HCT116 (cell line): ENCODE results near the gene DUSP18.

ENCODE experiments used
- CEBPB ChIP-seq: IDR thresholded peaks from 2 replicates; pipeline ENCODE4 v1.6.1; 2012; ENCODE audit warnings: low read depth
- EZH2 ChIP-seq: fragments of 200-600 bp; sonication (generic); IDR thresholded peaks from 2 replicates; pipeline ENCODE4 v1.6.1; 2017; ENCODE audit warnings: antibody characterized with exemption, mixed run types
- EZH2phosphoT487 ChIP-seq: fragments of 200-600 bp; IDR thresholded peaks from 2 replicates; pipeline ENCODE4 v1.6.1; 2018; ENCODE audit warnings: antibody characterized with exemption, borderline replicate concordance
- JUND ChIP-seq: IDR thresholded peaks from 2 replicates; pipeline ENCODE4 v1.6.1; 2012
- POLR2A ChIP-seq: IDR thresholded peaks from 2 replicates; pipeline ENCODE4 v1.7.0; 2011; ENCODE audit warnings: borderline replicate concordance; ENCODE audit not compliant: insufficient read depth, insufficient read length; ENCODE audit errors: extremely low read depth
- POLR2AphosphoS5 ChIP-seq: IDR thresholded peaks from 2 replicates; pipeline ENCODE4 v1.6.1; 2011; ENCODE audit warnings: mild to moderate bottlenecking, low read depth, low read length, moderate library complexity
- RAD21 ChIP-seq: IDR thresholded peaks from 2 replicates; pipeline ENCODE4 v1.6.1; 2012; ENCODE audit warnings: low read depth, mild to moderate bottlenecking
- TCF7L2 ChIP-seq: IDR thresholded peaks from 2 replicates; pipeline ENCODE4 v1.7.0; 2011; ENCODE audit warnings: borderline replicate concordance, inconsistent platforms; ENCODE audit not compliant: insufficient read depth, insufficient read length; ENCODE audit errors: extremely low read depth
- YY1 ChIP-seq: IDR thresholded peaks from 2 replicates; pipeline ENCODE4 v1.6.1; 2011; ENCODE audit warnings: low read length, low read depth, moderate library complexity, mild to moderate bottlenecking; ENCODE audit not compliant: insufficient replicate concordance; ENCODE audit errors: extremely low read depth
- ZFX ChIP-seq: fragments of 450-650 bp; IDR thresholded peaks from 2 replicates; pipeline ENCODE4 v1.6.1; 2017
- TF ChIP-seq, protein P1 (sequence below), 3 experiments: fragments of 200-600 bp in 1 of 3; sonication (generic) in 1 of 3; IDR thresholded peaks in 2 of 3; conservative IDR thresholded peaks in 1 of 3; 2 replicates each; pipeline ENCODE4 v1.5.1; 2012 to 2017; ENCODE audit warnings: low read depth in 2 of 3, low read length in 2 of 3, antibody characterized with exemption in 1 of 3, borderline replicate concordance in 1 of 3, control low read depth in 1 of 3, mild to moderate bottlenecking in 1 of 3, mixed read lengths in 1 of 3, mixed run types in 1 of 3, moderate library complexity in 1 of 3; ENCODE audit not compliant: insufficient read depth in 1 of 3
- TF ChIP-seq, protein P2 (sequence below): IDR thresholded peaks from 2 replicates; pipeline ENCODE4 v1.6.1; 2011; ENCODE audit warnings: mild to moderate bottlenecking, low read length, moderate library complexity; ENCODE audit not compliant: insufficient replicate concordance; ENCODE audit errors: extremely low read depth
- TF ChIP-seq, protein P3 (sequence below): IDR thresholded peaks from 2 replicates; pipeline ENCODE4 v1.6.1; 2012; ENCODE audit warnings: low read depth

DNA sequence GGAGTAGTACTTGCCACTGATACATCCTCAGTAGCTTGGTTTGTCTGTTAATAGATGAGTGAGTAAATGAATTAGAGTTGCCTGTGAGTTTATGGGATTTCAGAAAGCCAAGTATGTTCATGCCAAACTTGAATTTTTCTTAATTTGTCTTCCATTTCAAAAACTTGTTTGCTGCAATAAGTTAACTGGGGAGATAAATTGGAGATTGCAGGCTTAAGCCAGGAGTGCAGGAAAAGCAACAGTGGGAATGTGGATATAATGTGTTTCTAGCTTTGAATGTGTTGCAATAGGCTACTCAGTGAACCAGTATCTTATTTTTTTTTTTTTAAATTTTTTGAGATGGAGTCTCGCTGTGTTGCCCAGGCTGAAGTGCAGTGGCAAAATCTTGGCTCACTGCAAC is 35.2 kb upstream of the DUSP18 start:
- TF ChIP-seq EZH2 = no peak
- no peak for TF ChIP-seq POLR2A
- TF ChIP-seq, protein P1, sequence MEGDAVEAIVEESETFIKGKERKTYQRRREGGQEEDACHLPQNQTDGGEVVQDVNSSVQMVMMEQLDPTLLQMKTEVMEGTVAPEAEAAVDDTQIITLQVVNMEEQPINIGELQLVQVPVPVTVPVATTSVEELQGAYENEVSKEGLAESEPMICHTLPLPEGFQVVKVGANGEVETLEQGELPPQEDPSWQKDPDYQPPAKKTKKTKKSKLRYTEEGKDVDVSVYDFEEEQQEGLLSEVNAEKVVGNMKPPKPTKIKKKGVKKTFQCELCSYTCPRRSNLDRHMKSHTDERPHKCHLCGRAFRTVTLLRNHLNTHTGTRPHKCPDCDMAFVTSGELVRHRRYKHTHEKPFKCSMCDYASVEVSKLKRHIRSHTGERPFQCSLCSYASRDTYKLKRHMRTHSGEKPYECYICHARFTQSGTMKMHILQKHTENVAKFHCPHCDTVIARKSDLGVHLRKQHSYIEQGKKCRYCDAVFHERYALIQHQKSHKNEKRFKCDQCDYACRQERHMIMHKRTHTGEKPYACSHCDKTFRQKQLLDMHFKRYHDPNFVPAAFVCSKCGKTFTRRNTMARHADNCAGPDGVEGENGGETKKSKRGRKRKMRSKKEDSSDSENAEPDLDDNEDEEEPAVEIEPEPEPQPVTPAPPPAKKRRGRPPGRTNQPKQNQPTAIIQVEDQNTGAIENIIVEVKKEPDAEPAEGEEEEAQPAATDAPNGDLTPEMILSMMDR (IDR thresholded peaks at IDR 0.05 in 2 of 3, conservative IDR thresholded peaks at IDR 0.05 in 1 of 3; ENCODE audit: borderline replicate concordance in 1 of 3, insufficient read depth in 1 of 3, low read depth in 2 of 3, low read length in 2 of 3) = no peak
- TF ChIP-seq RAD21 = no peak
- TF ChIP-seq POLR2AphosphoS5 = no peak
- TF ChIP-seq, protein P2, sequence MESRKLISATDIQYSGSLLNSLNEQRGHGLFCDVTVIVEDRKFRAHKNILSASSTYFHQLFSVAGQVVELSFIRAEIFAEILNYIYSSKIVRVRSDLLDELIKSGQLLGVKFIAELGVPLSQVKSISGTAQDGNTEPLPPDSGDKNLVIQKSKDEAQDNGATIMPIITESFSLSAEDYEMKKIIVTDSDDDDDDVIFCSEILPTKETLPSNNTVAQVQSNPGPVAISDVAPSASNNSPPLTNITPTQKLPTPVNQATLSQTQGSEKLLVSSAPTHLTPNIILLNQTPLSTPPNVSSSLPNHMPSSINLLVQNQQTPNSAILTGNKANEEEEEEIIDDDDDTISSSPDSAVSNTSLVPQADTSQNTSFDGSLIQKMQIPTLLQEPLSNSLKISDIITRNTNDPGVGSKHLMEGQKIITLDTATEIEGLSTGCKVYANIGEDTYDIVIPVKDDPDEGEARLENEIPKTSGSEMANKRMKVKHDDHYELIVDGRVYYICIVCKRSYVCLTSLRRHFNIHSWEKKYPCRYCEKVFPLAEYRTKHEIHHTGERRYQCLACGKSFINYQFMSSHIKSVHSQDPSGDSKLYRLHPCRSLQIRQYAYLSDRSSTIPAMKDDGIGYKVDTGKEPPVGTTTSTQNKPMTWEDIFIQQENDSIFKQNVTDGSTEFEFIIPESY = no peak
- TF ChIP-seq ZFX = no peak
- no peak for TF ChIP-seq TCF7L2
- no peak for TF ChIP-seq JUND
- TF ChIP-seq, protein P3, sequence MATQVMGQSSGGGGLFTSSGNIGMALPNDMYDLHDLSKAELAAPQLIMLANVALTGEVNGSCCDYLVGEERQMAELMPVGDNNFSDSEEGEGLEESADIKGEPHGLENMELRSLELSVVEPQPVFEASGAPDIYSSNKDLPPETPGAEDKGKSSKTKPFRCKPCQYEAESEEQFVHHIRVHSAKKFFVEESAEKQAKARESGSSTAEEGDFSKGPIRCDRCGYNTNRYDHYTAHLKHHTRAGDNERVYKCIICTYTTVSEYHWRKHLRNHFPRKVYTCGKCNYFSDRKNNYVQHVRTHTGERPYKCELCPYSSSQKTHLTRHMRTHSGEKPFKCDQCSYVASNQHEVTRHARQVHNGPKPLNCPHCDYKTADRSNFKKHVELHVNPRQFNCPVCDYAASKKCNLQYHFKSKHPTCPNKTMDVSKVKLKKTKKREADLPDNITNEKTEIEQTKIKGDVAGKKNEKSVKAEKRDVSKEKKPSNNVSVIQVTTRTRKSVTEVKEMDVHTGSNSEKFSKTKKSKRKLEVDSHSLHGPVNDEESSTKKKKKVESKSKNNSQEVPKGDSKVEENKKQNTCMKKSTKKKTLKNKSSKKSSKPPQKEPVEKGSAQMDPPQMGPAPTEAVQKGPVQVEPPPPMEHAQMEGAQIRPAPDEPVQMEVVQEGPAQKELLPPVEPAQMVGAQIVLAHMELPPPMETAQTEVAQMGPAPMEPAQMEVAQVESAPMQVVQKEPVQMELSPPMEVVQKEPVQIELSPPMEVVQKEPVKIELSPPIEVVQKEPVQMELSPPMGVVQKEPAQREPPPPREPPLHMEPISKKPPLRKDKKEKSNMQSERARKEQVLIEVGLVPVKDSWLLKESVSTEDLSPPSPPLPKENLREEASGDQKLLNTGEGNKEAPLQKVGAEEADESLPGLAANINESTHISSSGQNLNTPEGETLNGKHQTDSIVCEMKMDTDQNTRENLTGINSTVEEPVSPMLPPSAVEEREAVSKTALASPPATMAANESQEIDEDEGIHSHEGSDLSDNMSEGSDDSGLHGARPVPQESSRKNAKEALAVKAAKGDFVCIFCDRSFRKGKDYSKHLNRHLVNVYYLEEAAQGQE = no peak
- no peak for TF ChIP-seq CEBPB
- no peak for TF ChIP-seq EZH2phosphoT487
- no peak for TF ChIP-seq YY1
